Stimulated activated CD8-positive, alpha-beta memory T cell treated with anti-CD3 and anti-CD28 coated beads, Interleukin-15, amount 100 ng/mL, for 48 hours (primary cell): ENCODE results near the gene LCP1.

Source experiments
- DNase-seq, 2 donors: peaks; one replicate each; pipeline ENCODE4 v3.0.0-alpha.2; 2020; ENCODE audit warnings: low read depth in 2 of 2

Gene LCP1

GRCh38 chr13:46127358-46128023 is 54.5 kb downstream of the LCP1 start:
- no peak for DNase-seq

- DNase-seq: peak; percentile 32 to 43
Observed at GRCh38 chr13:46126552-46127357, 55.2 kb downstream of the LCP1 start.

GRCh38 chr13:46126056-46126455 is 55.9 kb downstream of the LCP1 start:
- DNase-seq: no peak

- no peak for DNase-seq
Observed at GRCh38 chr13:46124967-46125933, 56.7 kb downstream of the LCP1 start.

- no peak for DNase-seq
Observed at GRCh38 chr13:46124531-46124966, 57.4 kb downstream of the LCP1 start.

GRCh38 chr13:46122304-46122703 is 59.7 kb downstream of the LCP1 start:
- DNase-seq: no peak

GRCh38 chr13:46121597-46122163 is 60.3 kb downstream of the LCP1 start:
- DNase-seq: no peak

GRCh38 chr13:46121033-46121432 is 60.9 kb downstream of the LCP1 start:
- no peak for DNase-seq

GRCh38 chr13:46119883-46120614 is 61.9 kb downstream of the LCP1 start:
- DNase-seq: no peak

GRCh38 chr13:46116653-46117502 is 65.1 kb downstream of the LCP1 start:
- DNase-seq: no peak

GRCh38 chr13:46114613-46115012 is 67.4 kb downstream of the LCP1 start:
- no peak for DNase-seq

- no peak for DNase-seq
Observed at GRCh38 chr13:46113596-46113995, 68.4 kb downstream of the LCP1 start.

- DNase-seq: no peak
Observed at GRCh38 chr13:46111151-46111550, 70.8 kb downstream of the LCP1 start.

GRCh38 chr13:46109451-46109850 is 72.5 kb downstream of the LCP1 start:
- DNase-seq: no peak

GRCh38 chr13:46106839-46107371 is 75.1 kb downstream of the LCP1 start:
- no peak for DNase-seq

GRCh38 chr13:46104868-46105267 is 77.1 kb downstream of the LCP1 start, which contains the start of gene CPB2:
TSS of gene CPB2 (minus strand) at chr13:46105033. CDS start at chr13:46105009, 24 bp downstream.
- DNase-seq: no peak

- no peak for DNase-seq
Observed at GRCh38 chr13:46103037-46103436, 78.9 kb downstream of the LCP1 start.

GRCh38 chr13:46102255-46102605 is 79.7 kb downstream of the LCP1 start:
- DNase-seq: no peak

GRCh38 chr13:46101484-46102254 is 80.3 kb downstream of the LCP1 start:
- DNase-seq: no peak
